ENCODE results near the gene MTA3.

Gene MTA3

DNA sequence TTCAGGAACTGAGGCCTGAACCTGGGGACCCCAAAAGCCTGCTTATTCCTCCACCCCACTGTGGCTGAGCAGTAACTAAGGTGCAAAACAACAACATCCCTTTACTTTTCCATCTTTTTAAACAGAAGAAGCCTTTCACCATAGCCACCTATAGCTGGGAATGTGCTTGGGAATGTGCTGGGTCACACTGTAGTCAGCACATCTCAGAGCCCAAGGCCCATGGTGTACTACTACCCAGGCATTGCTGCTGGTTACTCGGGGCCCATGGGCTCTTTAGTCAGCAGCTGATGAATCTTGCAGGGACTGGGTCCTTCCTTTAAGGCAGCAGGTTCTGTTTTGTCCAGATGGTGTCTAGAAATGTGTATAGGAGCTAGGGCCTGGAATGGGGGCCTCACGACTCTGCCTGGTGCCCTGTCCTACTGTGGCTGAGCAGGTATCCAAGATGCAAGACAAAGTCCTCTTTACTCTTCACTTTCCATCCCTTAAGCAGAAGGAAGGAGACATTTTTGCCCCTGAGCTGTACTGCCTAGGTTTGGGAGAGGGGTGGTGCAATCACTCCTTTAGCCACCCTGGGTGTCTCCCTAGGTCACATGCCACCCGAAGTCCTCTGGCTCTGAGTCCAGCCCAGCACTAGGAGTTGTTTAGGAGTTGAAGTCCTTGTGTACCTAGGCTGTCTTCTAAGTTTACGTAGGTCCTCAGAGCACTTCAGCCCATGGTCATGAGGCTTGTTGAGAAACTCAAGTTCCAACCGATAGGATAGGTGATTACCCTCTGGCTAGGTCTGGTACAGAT lies 125.5 kb downstream of the MTA3 start:
- no peaks in the 10 kb centered on the region for H3K4me1 ChIP-seq (ENCODE audit: control insufficient read depth, insufficient read depth, low read length)
- no peaks in the 10 kb centered on the region for H3K27me3 ChIP-seq (ENCODE audit: control insufficient read depth, insufficient read depth, low read length, poor library complexity, severe bottlenecking)
- H3K27ac ChIP-seq (ENCODE audit: insufficient read depth, low read depth, low read length, poor library complexity, severe bottlenecking): no peak overlapping the region
- H3K4me3 ChIP-seq (ENCODE audit: insufficient read depth, low read depth, low read length): no peak overlapping the region
- H3K9me3 ChIP-seq (ENCODE audit: control insufficient read depth, low read length): no peaks in the 10 kb centered on the region
- H3K36me3 ChIP-seq (ENCODE audit: control insufficient read depth, insufficient read depth, low read length): no peaks in the 10 kb centered on the region
- 93 to 96% methylated on average over 5 of the region's 5 CpGs for WGBS, 2 experiments

DNA sequence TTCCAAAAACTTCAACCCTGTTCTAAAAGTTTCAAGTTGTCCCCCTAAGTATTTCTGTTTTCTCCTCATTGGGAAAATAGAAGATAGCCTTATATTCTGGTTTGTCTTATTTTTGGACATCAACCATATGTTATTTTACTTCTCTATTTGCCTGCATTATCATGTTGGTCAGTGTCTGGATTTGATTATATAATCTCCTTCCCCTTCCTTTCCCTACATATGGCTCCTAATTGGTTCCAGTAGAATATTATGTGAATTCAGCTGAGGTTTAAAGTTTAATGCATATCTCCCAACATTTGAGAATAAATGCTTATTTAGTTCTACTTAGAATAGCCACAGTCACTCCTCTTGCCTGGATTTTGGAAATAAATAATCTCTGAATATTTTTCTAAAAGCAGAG lies 128.6 kb downstream of the MTA3 start:
- H3K36me3 ChIP-seq (ENCODE audit: control insufficient read depth, insufficient read depth, low read length): no peaks in the 10 kb centered on the region

DNA sequence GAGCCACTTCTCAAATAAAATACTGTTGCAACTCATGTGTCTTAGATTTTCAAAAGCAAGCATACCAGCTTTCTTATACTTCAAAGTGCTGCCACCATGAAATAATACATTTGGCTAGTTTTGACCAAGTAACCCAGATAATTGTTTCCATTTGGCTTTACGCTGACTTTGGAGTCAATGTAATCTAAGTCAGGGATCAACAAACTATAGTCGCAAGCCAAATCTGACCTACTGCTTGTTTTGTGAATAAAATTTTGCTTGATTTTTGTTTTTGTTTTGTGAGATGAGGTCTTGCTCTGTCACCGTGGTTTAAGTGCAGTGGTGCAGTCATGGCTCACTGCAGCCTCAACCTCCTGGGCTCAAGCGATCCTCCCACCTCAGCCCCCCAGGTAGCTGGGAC lies 130.5 kb downstream of the MTA3 start:
- no peak overlapping the region for H3K27ac ChIP-seq (ENCODE audit: insufficient read depth, low read depth, low read length, poor library complexity, severe bottlenecking)
- H3K9me3 ChIP-seq (ENCODE audit: control insufficient read depth, low read length): no peaks in the 10 kb centered on the region
- no peaks in the 10 kb centered on the region for H3K36me3 ChIP-seq (ENCODE audit: control insufficient read depth, insufficient read depth, low read length)
- H3K4me1 ChIP-seq (ENCODE audit: control insufficient read depth, insufficient read depth, low read length): no peaks in the 10 kb centered on the region
- no peaks in the 10 kb centered on the region for H3K27me3 ChIP-seq (ENCODE audit: control insufficient read depth, insufficient read depth, low read length, poor library complexity, severe bottlenecking)
- WGBS, 2 experiments: 97% methylated on average over 4 of the region's 4 CpGs
- no peak overlapping the region for H3K4me3 ChIP-seq (ENCODE audit: insufficient read depth, low read depth, low read length)

More for the DNA sequence above, 128.6 kb downstream of the MTA3 start:
- no peaks in the 10 kb centered on the region for H3K4me1 ChIP-seq (ENCODE audit: control insufficient read depth, insufficient read depth, low read length)
- H3K4me3 ChIP-seq (ENCODE audit: insufficient read depth, low read depth, low read length): no peak overlapping the region
- H3K27me3 ChIP-seq (ENCODE audit: control insufficient read depth, insufficient read depth, low read length, poor library complexity, severe bottlenecking): no peaks in the 10 kb centered on the region
- H3K9me3 ChIP-seq (ENCODE audit: control insufficient read depth, low read length): no peaks in the 10 kb centered on the region
- no peak overlapping the region for H3K27ac ChIP-seq (ENCODE audit: insufficient read depth, low read depth, low read length, poor library complexity, severe bottlenecking)

DNA sequence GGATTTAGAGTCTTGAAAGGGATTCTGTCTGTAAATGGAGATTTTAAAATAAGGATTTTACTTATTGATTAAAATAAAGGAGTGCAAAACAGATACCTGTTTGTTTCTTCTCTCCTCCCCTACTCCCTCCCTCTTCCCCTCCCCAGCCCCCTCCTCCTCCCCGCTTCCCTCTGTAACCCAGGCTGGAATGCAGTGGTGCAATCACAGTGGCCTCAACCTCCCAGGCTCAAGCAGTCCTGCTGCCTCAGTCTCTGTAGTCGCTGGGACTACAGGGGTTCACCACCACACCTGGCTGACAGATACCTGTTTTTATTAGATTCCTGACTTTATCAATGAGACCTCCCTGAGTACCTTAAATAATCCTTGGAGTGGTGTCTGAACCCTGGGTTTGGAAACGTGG lies 138.4 kb downstream of the MTA3 start:
- Histone ChIP-seq H3K4me3 (ENCODE audit: insufficient read depth, low read depth, low read length) (no peak overlapping the region), H3K27me3 (ENCODE audit: control insufficient read depth, insufficient read depth, low read length, poor library complexity, severe bottlenecking) (no peaks in the 10 kb centered on the region), H3K27ac (ENCODE audit: insufficient read depth, low read depth, low read length, poor library complexity, severe bottlenecking) (no peak overlapping the region), H3K36me3 (ENCODE audit: control insufficient read depth, insufficient read depth, low read length) (peaks cover 5% of the 10 kb centered on the region), H3K4me1 (ENCODE audit: control insufficient read depth, insufficient read depth, low read length) (no peaks in the 10 kb centered on the region), H3K9me3 (ENCODE audit: control insufficient read depth, low read length) (no peaks in the 10 kb centered on the region)
- WGBS, 2 experiments: 60 to 64% methylated on average over 3 of the region's 3 CpGs

DNA sequence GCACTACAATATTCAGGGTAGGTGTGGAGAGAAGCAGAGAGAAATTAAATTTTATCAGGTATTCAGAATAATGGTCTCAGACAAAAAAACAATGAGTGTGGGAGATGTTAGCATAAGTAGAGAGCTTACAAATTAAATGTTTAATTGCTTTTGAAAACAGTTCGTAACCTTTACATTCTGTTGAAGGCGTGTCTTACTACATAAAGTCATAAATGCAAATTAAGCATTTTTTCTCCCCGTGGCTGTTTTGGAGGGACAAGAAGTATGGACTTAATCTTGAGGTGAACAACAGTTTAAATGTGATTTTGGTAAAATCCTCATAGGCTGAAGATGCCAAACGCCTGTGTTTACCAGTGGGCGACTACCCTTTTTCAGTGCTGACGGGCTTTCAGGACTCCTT lies 139.7 kb downstream of the MTA3 start:
- H3K9me3 ChIP-seq (ENCODE audit: control insufficient read depth, low read length): no peaks in the 10 kb centered on the region
- H3K27ac ChIP-seq (ENCODE audit: insufficient read depth, low read depth, low read length, poor library complexity, severe bottlenecking): no peak overlapping the region
- H3K27me3 ChIP-seq (ENCODE audit: control insufficient read depth, insufficient read depth, low read length, poor library complexity, severe bottlenecking): no peaks in the 10 kb centered on the region
- H3K4me3 ChIP-seq (ENCODE audit: insufficient read depth, low read depth, low read length): no peak overlapping the region
- H3K4me1 ChIP-seq (ENCODE audit: control insufficient read depth, insufficient read depth, low read length): no peaks in the 10 kb centered on the region
- H3K36me3 ChIP-seq (ENCODE audit: control insufficient read depth, insufficient read depth, low read length): peaks cover 5% of the 10 kb centered on the region
- WGBS, 2 experiments: 72 to 73% methylated on average over 4 of the region's 6 CpGs

DNA sequence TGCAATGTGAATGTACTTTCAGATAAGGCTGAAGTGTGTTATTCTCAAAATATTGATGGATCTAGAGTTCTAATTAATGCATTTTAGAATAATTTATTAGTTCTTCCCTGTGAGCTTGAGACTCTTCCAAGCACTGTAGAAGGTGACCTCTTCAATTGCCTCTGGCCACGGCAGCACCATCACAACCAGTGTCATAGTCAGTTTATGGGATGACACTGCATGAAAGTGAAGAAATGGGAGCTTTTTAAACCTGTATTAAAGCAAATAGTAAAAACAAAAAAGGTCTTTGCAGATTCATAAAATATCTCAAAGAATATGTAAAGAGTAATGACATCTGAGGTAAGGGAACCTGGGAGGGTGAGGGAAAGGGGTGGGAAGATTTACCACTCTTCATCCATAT lies 143.5 kb downstream of the MTA3 start:
- Histone ChIP-seq H3K9me3 (ENCODE audit: control insufficient read depth, low read length) (no peaks in the 10 kb centered on the region), H3K4me3 (ENCODE audit: insufficient read depth, low read depth, low read length) (no peak overlapping the region)
- 95 to 100% methylated on average over 1 of the region's 1 CpG for WGBS, 2 experiments

DNA sequence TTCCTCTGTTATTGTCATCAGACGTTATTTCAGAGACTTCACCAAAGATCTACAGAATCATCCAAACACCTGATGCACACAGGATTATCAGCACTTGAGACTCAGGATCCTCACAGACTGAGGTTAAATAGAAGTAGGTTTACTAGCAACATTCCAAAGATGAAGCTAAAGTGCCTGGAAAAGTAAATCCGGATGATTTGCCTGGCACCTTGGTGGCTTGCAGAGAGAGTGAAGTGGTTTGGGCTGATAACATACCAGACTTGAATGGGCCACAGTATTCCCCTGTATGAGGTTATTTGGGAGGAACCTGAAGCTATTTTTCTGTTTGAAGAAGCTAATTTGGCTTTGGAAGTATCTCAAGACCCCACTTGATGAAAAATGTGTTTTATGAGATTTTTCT lies 144.5 kb downstream of the MTA3 start:
- no peaks in the 10 kb centered on the region for H3K27me3 ChIP-seq (ENCODE audit: control insufficient read depth, insufficient read depth, low read length, poor library complexity, severe bottlenecking)
- no peak overlapping the region for H3K27ac ChIP-seq (ENCODE audit: insufficient read depth, low read depth, low read length, poor library complexity, severe bottlenecking)
- H3K9me3 ChIP-seq (ENCODE audit: control insufficient read depth, low read length): no peaks in the 10 kb centered on the region
- no peak overlapping the region for H3K4me3 ChIP-seq (ENCODE audit: insufficient read depth, low read depth, low read length)
- WGBS, 2 experiments: 91 to 96% methylated on average over 2 of the region's 2 CpGs
- H3K4me1 ChIP-seq (ENCODE audit: control insufficient read depth, insufficient read depth, low read length): no peaks in the 10 kb centered on the region
- peaks cover 5% of the 10 kb centered on the region for H3K36me3 ChIP-seq (ENCODE audit: control insufficient read depth, insufficient read depth, low read length)

More for the DNA sequence above, 143.5 kb downstream of the MTA3 start:
- Histone ChIP-seq H3K27ac (ENCODE audit: insufficient read depth, low read depth, low read length, poor library complexity, severe bottlenecking) (no peak overlapping the region), H3K4me1 (ENCODE audit: control insufficient read depth, insufficient read depth, low read length) (no peaks in the 10 kb centered on the region), H3K36me3 (ENCODE audit: control insufficient read depth, insufficient read depth, low read length) (peaks cover 5% of the 10 kb centered on the region), H3K27me3 (ENCODE audit: control insufficient read depth, insufficient read depth, low read length, poor library complexity, severe bottlenecking) (no peaks in the 10 kb centered on the region)

DNA sequence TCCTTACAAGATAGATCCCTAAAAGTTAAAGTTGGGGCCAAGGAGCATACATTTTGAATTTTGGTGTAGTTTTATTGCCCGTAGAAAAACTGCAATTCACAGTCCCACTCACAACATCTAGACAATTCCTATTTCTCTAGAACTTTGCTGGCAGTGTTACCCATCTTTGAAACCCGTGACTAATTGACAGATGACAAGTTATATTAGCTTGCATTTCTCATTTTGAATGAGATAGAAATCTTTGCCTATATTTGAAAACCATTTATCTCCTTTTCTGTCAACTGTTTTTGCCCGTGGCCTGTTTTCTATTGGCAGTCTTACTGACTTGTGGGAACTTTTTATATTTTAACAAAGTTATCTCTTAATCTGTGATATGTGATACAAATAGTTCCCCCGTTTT lies 145.5 kb downstream of the MTA3 start:
- WGBS, 2 experiments: 79 to 100% methylated on average over 2 of the region's 4 CpGs
- H3K36me3 ChIP-seq (ENCODE audit: control insufficient read depth, insufficient read depth, low read length): peaks cover under 1% of the 10 kb centered on the region
- H3K4me3 ChIP-seq (ENCODE audit: insufficient read depth, low read depth, low read length): no peak overlapping the region
- no peaks in the 10 kb centered on the region for H3K9me3 ChIP-seq (ENCODE audit: control insufficient read depth, low read length)
- H3K4me1 ChIP-seq (ENCODE audit: control insufficient read depth, insufficient read depth, low read length): no peaks in the 10 kb centered on the region
- no peak overlapping the region for H3K27ac ChIP-seq (ENCODE audit: insufficient read depth, low read depth, low read length, poor library complexity, severe bottlenecking)
- no peaks in the 10 kb centered on the region for H3K27me3 ChIP-seq (ENCODE audit: control insufficient read depth, insufficient read depth, low read length, poor library complexity, severe bottlenecking)

DNA sequence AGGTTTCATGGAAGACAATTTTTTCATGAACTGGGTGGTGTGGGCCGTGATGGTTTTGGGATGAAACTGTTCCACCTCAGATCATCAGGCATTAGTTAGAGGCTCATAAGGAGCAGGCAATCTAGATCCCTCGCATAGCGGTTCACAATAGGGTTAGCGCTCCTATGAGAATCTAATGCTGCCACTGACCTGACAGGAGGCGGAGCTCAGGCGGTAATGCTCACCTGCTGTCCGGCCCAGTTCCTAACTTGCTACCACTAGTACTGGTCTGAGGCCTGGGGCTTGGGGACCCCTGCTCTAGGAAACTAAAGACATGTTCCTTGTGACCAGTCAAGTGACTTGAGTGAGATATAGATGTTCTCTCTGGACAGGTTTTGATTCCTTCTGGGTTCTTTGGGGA lies 146.3 kb downstream of the MTA3 start:
- Histone ChIP-seq H3K9me3 (ENCODE audit: control insufficient read depth, low read length) (no peaks in the 10 kb centered on the region), H3K4me1 (ENCODE audit: control insufficient read depth, insufficient read depth, low read length) (no peaks in the 10 kb centered on the region), H3K27me3 (ENCODE audit: control insufficient read depth, insufficient read depth, low read length, poor library complexity, severe bottlenecking) (no peaks in the 10 kb centered on the region), H3K4me3 (ENCODE audit: insufficient read depth, low read depth, low read length) (no peak overlapping the region), H3K27ac (ENCODE audit: insufficient read depth, low read depth, low read length, poor library complexity, severe bottlenecking) (no peak overlapping the region), H3K36me3 (ENCODE audit: control insufficient read depth, insufficient read depth, low read length) (no peaks in the 10 kb centered on the region)
- WGBS, 2 experiments: 92 to 95% methylated on average over 7 of the region's 7 CpGs

DNA sequence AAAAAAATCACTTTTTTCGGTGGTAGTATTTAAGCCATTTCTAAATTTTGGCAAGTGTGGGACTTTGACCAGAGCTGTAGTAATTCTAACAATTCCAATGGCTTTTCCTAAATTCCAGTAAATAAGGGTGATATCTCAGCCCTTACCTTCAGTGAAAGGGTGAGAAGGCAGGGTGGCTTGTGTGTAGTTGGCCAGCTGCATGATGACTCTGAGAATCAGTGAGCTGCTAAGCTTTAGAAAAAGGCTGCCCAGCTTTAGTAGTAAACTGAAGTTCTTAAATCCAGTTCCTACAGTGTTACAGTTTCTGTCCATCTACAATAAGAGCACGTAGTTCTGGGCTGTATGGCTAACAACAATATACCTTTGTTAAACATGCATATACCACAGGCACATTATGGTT lies 153.5 kb downstream of the MTA3 start:
- no peaks in the 10 kb centered on the region for H3K27me3 ChIP-seq (ENCODE audit: control insufficient read depth, insufficient read depth, low read length, poor library complexity, severe bottlenecking)
- no peak overlapping the region for H3K4me3 ChIP-seq (ENCODE audit: insufficient read depth, low read depth, low read length)
- no peaks in the 10 kb centered on the region for H3K9me3 ChIP-seq (ENCODE audit: control insufficient read depth, low read length)
- H3K27ac ChIP-seq (ENCODE audit: insufficient read depth, low read depth, low read length, poor library complexity, severe bottlenecking): no peak overlapping the region
- H3K4me1 ChIP-seq (ENCODE audit: control insufficient read depth, insufficient read depth, low read length): peaks cover 8% of the 10 kb centered on the region
- no peaks in the 10 kb centered on the region for H3K36me3 ChIP-seq (ENCODE audit: control insufficient read depth, insufficient read depth, low read length)
- 89 to 91% methylated on average over 2 of the region's 2 CpGs for WGBS, 2 experiments
